Peyer's patch (tissue), 4 donors: ENCODE measurements around the gene ITGA8.
"Not testable (repeated sequence)": the region's sequence is repeated elsewhere in the genome, so short reads cannot be mapped to it uniquely, and the experiment has no call there.

Experiments used
- CTCF ChIP-seq, 6 experiments: fragments of 450-650 bp in 4 of 6; fragments of 200-600 bp in 2 of 6; sonication (generic) in 1 of 6; IDR thresholded peaks; one replicate each; pipeline ENCODE4 v1.5.1; 2017 to 2019; ENCODE audit warnings: antibody characterized with exemption in 6 of 6, mild to moderate bottlenecking in 3 of 6, moderate library complexity in 1 of 6
- POLR2A ChIP-seq, 2 donors: fragments of 450-650 bp; IDR thresholded peaks; one replicate each; pipeline ENCODE4 v1.5.1; 2017; ENCODE audit warnings: antibody characterized with exemption in 2 of 2, mild to moderate bottlenecking in 2 of 2, moderate library complexity in 2 of 2

DNA sequence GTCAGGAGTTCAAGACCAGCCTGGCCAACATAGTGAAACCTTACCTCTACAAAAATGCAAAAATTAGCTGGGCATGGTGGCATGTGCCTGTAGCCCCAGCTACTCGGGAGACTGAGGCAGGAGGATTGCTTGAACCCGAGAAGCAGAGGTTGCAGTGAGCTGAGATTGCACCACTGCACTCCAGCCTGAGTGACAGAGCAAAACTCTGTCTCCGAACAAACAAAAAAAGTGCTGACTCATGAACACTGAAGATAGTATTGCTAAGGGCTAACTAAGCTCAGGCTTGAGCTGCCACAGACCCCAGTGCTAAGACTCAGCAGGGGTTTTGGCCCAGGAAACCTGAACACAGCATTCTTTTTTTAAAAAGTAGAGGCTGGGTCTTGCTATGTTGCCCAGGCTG lies 162.6 kb downstream of the ITGA8 start:
- not testable (repeated sequence) for TF ChIP-seq CTCF, POLR2A (IDR thresholded peaks at IDR 0.05)
